ENCODE results near the gene FILIP1.

- TF ChIP-seq POLR2A (IDR thresholded peaks at IDR 0.05) = no peak
- TF ChIP-seq, protein P1, sequence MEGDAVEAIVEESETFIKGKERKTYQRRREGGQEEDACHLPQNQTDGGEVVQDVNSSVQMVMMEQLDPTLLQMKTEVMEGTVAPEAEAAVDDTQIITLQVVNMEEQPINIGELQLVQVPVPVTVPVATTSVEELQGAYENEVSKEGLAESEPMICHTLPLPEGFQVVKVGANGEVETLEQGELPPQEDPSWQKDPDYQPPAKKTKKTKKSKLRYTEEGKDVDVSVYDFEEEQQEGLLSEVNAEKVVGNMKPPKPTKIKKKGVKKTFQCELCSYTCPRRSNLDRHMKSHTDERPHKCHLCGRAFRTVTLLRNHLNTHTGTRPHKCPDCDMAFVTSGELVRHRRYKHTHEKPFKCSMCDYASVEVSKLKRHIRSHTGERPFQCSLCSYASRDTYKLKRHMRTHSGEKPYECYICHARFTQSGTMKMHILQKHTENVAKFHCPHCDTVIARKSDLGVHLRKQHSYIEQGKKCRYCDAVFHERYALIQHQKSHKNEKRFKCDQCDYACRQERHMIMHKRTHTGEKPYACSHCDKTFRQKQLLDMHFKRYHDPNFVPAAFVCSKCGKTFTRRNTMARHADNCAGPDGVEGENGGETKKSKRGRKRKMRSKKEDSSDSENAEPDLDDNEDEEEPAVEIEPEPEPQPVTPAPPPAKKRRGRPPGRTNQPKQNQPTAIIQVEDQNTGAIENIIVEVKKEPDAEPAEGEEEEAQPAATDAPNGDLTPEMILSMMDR (IDR thresholded peaks at IDR 0.05) = no peak
- no peak for TF ChIP-seq POLR2AphosphoS5 (IDR thresholded peaks at IDR 0.05)
- TF ChIP-seq EP300 (IDR thresholded peaks at IDR 0.05) = no peak
Observed at GRCh38 chr6:75244063-75244584, 249.5 kb downstream of the FILIP1 start.

Measured in stomach (tissue), 4 donors.